Fibroblast of skin of scalp (primary cell): ENCODE results near the gene GIMAP4. TPM values are rescaled to one million over a fixed set of nuclear protein-coding genes. Genes with fewer than 3 reads are reported as not detected.
"Not testable (repeated sequence)": the region's sequence is repeated elsewhere in the genome, so short reads cannot be mapped to it uniquely, and the experiment has no call there.

Experiments
- DNase-seq: peaks from one replicate; pipeline ENCODE4 v3.0.0-alpha.2; 2013
- polyA plus RNA-seq, 2 experiments: library from polyadenylated mRNA; unstranded; fragments of 120-200 nt; gene quantifications; one replicate each; pipeline ENCODE4 v1.2.1, GENCODE V29; 2013; ENCODE audit not compliant: insufficient read length in 2 of 2

Gene GIMAP4
- 0.07 TPM for polyA plus RNA-seq (2013, experiment 1 of 2; ENCODE audit: insufficient read length)
- 0.70 TPM for polyA plus RNA-seq (2013, experiment 2 of 2; ENCODE audit: insufficient read length)

GRCh38 chr7:150567169-150567568 is at the start of gene GIMAP4:
TSS of gene GIMAP4 (plus strand) at chr7:150567390. CDS start at chr7:150569902, 2,512 bp downstream.
- no peak for DNase-seq

- DNase-seq = no peak
Observed at GRCh38 chr7:150519310-150519709, 47.9 kb upstream of the GIMAP4 start.

- no peak for DNase-seq
Observed at GRCh38 chr7:150520145-150520544, 47.0 kb upstream of the GIMAP4 start.

GRCh38 chr7:150522931-150523330 is 44.3 kb upstream of the GIMAP4 start:
- not testable (repeated sequence) for DNase-seq

GRCh38 chr7:150524018-150524417 is 43.2 kb upstream of the GIMAP4 start:
- no peak for DNase-seq

GRCh38 chr7:150531704-150532103 is 35.5 kb upstream of the GIMAP4 start:
- no peak for DNase-seq

- DNase-seq = no peak
Observed at GRCh38 chr7:150538259-150538658, 28.9 kb upstream of the GIMAP4 start.

- no peak for DNase-seq
Observed at GRCh38 chr7:150553163-150553562, 14.0 kb upstream of the GIMAP4 start.

GRCh38 chr7:150556521-150557138 is 10.6 kb upstream of the GIMAP4 start:
- DNase-seq = no peak

GRCh38 chr7:150560486-150560885 is 6.7 kb upstream of the GIMAP4 start:
- DNase-seq = no peak

GRCh38 chr7:150562919-150563318 is 4.3 kb upstream of the GIMAP4 start:
- no peak for DNase-seq

GRCh38 chr7:150564006-150564405 is 3.2 kb upstream of the GIMAP4 start:
- no peak for DNase-seq

GRCh38 chr7:150564566-150564965 is 2.6 kb upstream of the GIMAP4 start:
- no peak for DNase-seq

- DNase-seq = no peak
Observed at GRCh38 chr7:150565239-150565638, 2.0 kb upstream of the GIMAP4 start.

GRCh38 chr7:150566123-150566522 is 1.1 kb upstream of the GIMAP4 start:
- no peak for DNase-seq

GRCh38 chr7:150566572-150566971 is 618 bp upstream of the GIMAP4 start:
- DNase-seq = no peak

- DNase-seq = no peak
Observed at GRCh38 chr7:150567871-150568301, 696 bp downstream of the GIMAP4 start.

GRCh38 chr7:150568714-150569113 is 1.5 kb downstream of the GIMAP4 start:
- no peak for DNase-seq

GRCh38 chr7:150569245-150569955 is 2.2 kb downstream of the GIMAP4 start:
- DNase-seq = no peak

GRCh38 chr7:150570556-150571465 is 3.6 kb downstream of the GIMAP4 start:
- DNase-seq = no peak

- no peak for DNase-seq
Observed at GRCh38 chr7:150572496-150572895, 5.3 kb downstream of the GIMAP4 start.

GRCh38 chr7:150579979-150580637 is 12.9 kb downstream of the GIMAP4 start:
- not testable (repeated sequence) for DNase-seq
